Measurements from ENCODE around the gene CDCA4.

DNA sequence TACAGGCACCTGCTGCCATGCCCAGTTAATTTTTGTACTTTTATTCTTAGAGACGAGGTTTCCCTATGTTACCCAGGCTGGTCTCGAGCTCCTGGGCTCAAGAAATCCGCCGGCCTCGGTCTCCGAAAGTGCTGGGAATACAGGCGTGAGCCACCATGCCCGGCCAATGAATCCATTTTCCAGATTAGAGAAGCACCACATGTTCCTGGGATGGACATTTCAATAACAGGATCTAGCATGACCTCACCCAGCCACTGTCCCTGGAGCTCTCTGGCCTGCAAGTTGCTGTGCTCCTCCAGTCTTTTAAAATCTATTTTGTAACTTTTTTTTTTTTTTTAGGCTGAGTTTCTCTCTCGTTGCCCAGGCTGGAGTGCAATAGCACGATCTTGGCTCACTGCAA is 42.2 kb upstream of the CDCA4 start:
- TF ChIP-seq, protein P1, sequence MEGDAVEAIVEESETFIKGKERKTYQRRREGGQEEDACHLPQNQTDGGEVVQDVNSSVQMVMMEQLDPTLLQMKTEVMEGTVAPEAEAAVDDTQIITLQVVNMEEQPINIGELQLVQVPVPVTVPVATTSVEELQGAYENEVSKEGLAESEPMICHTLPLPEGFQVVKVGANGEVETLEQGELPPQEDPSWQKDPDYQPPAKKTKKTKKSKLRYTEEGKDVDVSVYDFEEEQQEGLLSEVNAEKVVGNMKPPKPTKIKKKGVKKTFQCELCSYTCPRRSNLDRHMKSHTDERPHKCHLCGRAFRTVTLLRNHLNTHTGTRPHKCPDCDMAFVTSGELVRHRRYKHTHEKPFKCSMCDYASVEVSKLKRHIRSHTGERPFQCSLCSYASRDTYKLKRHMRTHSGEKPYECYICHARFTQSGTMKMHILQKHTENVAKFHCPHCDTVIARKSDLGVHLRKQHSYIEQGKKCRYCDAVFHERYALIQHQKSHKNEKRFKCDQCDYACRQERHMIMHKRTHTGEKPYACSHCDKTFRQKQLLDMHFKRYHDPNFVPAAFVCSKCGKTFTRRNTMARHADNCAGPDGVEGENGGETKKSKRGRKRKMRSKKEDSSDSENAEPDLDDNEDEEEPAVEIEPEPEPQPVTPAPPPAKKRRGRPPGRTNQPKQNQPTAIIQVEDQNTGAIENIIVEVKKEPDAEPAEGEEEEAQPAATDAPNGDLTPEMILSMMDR (IDR thresholded peaks at IDR 0.05) = no peak
- TF ChIP-seq RFX5 (IDR thresholded peaks at IDR 0.05; ENCODE audit: low read length) (no peak), POLR2AphosphoS5 (IDR thresholded peaks at IDR 0.05; ENCODE audit: low read depth, low read length) (no peak), GABPA (IDR thresholded peaks at IDR 0.05; ENCODE audit: low read depth) (no peak), NRF1 (IDR thresholded peaks at IDR 0.05; ENCODE audit: low read depth, low read length) (no peak), TAF1 (IDR thresholded peaks at IDR 0.05; ENCODE audit: borderline replicate concordance, low read depth, low read length) (no peak), RCOR1 (IDR thresholded peaks at IDR 0.05; ENCODE audit: low read length) (no peak), JUND (IDR thresholded peaks at IDR 0.05) (no peak), YY1 (IDR thresholded peaks at IDR 0.05; ENCODE audit: low read depth) (no peak), FOSL2 (IDR thresholded peaks at IDR 0.05; ENCODE audit: borderline replicate concordance, low read depth) (no peak), EP300 (IDR thresholded peaks at IDR 0.05; ENCODE audit: borderline replicate concordance in 1 of 2, low read depth in 1 of 2, low read length in 1 of 2) (no peak)
- TF ChIP-seq, protein P2, sequence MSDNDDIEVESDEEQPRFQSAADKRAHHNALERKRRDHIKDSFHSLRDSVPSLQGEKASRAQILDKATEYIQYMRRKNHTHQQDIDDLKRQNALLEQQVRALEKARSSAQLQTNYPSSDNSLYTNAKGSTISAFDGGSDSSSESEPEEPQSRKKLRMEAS (IDR thresholded peaks at IDR 0.05; ENCODE audit: low read depth) = no peak
- TF ChIP-seq, protein P3, sequence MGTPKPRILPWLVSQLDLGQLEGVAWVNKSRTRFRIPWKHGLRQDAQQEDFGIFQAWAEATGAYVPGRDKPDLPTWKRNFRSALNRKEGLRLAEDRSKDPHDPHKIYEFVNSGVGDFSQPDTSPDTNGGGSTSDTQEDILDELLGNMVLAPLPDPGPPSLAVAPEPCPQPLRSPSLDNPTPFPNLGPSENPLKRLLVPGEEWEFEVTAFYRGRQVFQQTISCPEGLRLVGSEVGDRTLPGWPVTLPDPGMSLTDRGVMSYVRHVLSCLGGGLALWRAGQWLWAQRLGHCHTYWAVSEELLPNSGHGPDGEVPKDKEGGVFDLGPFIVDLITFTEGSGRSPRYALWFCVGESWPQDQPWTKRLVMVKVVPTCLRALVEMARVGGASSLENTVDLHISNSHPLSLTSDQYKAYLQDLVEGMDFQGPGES (IDR thresholded peaks at IDR 0.05; ENCODE audit: low read depth, low read length) = no peak
- TF ChIP-seq, protein P4, sequence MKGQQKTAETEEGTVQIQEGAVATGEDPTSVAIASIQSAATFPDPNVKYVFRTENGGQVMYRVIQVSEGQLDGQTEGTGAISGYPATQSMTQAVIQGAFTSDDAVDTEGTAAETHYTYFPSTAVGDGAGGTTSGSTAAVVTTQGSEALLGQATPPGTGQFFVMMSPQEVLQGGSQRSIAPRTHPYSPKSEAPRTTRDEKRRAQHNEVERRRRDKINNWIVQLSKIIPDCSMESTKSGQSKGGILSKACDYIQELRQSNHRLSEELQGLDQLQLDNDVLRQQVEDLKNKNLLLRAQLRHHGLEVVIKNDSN (IDR thresholded peaks at IDR 0.05; ENCODE audit: borderline replicate concordance, low read depth) = no peak
